ENCODE measurements around the gene NCAN.
"Not testable (repeated sequence)": the region's sequence is repeated elsewhere in the genome, so short reads cannot be mapped to it uniquely, and the experiment has no call there.

NCAN gene

GRCh38 chr19:19171821-19172532 is 39.8 kb upstream of the NCAN start:
- Histone ChIP-seq H2BK120ac (ENCODE audit: low read depth, low read length) (peak overlapping the region; percentile 74), H3K27me3 (ENCODE audit: control insufficient read depth in 1 of 2, insufficient read depth in 1 of 2, low read length in 2 of 2) (peaks cover 11 to 15% of the 10 kb centered on the region in 2 experiments), H3K27ac (ENCODE audit: low read length, poor library complexity, severe bottlenecking) (no peak overlapping the region), H2AK5ac (ENCODE audit: low read length, severe bottlenecking) (no peak overlapping the region), H3K9me3 (ENCODE audit: control insufficient read depth, low read length) (no peaks in the 10 kb centered on the region), H4K8ac (ENCODE audit: low read length) (peak overlapping the region; percentile 89), H3K4me3 (ENCODE audit: insufficient read depth in 1 of 2, low read depth in 1 of 2, low read length in 2 of 2) (no peak overlapping the region), H3K14ac (ENCODE audit: low read length in 2 of 2) (peak overlapping the region in 1 of 2 experiments; percentile 66), H2BK15ac (ENCODE audit: low read depth, poor library complexity, severe bottlenecking) (peak overlapping the region; percentile 37), H2BK12ac (ENCODE audit: low read length in 2 of 2) (peak overlapping the region; percentile 49 to 51), H2AFZ (ENCODE audit: low read depth, low read length) (no peak overlapping the region), H3K18ac (ENCODE audit: low read depth in 1 of 2, low read length in 2 of 2) (peak overlapping the region; percentile 58 to 80), H3K23ac (ENCODE audit: low read length in 2 of 2) (no peak overlapping the region), H3K4me1 (ENCODE audit: control insufficient read depth, insufficient read depth, low read depth, low read length) (peaks cover 16% of the 10 kb centered on the region), H3K79me1 (replicated peaks; ENCODE audit: low read length, poor library complexity, severe bottlenecking) (no peaks in the 10 kb centered on the region), H3K4me2 (ENCODE audit: low read length, poor library complexity, severe bottlenecking) (no peak overlapping the region), H4K91ac (ENCODE audit: low read length) (peak overlapping the region; percentile 78), H3K9ac (ENCODE audit: low read length) (no peak overlapping the region), H2BK5ac (ENCODE audit: low read depth, low read length, poor library complexity, severe bottlenecking) (no peak overlapping the region), H3K4ac (ENCODE audit: low read depth in 1 of 2, low read length in 2 of 2) (peak overlapping the region; percentile 13 to 84), H3K36me3 (ENCODE audit: control insufficient read depth in 1 of 2, insufficient read depth in 2 of 2, low read depth in 1 of 2, low read length in 2 of 2) (peaks cover 5 to 10% of the 10 kb centered on the region in 2 experiments)
- WGBS: 27% methylated on average over 6 of the region's 8 CpGs
- DNase-seq: peak; percentile 72

GRCh38 chr19:19173243-19173642 is 38.5 kb upstream of the NCAN start:
- not testable (repeated sequence) for H4K8ac ChIP-seq (ENCODE audit: low read length); H3K9ac ChIP-seq (ENCODE audit: low read length); H3K79me1 ChIP-seq (replicated peaks; ENCODE audit: low read length, poor library complexity, severe bottlenecking); H2AK5ac ChIP-seq (ENCODE audit: low read length, severe bottlenecking); H2BK12ac ChIP-seq (ENCODE audit: low read length in 2 of 2); H3K4ac ChIP-seq (ENCODE audit: low read depth in 1 of 2, low read length in 2 of 2); H2BK5ac ChIP-seq (ENCODE audit: low read depth, low read length, poor library complexity, severe bottlenecking); H2BK120ac ChIP-seq (ENCODE audit: low read depth, low read length); H3K14ac ChIP-seq (ENCODE audit: low read length in 2 of 2); H3K4me3 ChIP-seq (ENCODE audit: insufficient read depth in 1 of 2, low read depth in 1 of 2, low read length in 2 of 2); H3K9me3 ChIP-seq (ENCODE audit: control insufficient read depth, low read length); H2BK15ac ChIP-seq (ENCODE audit: low read depth, poor library complexity, severe bottlenecking); H2AFZ ChIP-seq (ENCODE audit: low read depth, low read length); H3K27ac ChIP-seq (ENCODE audit: low read length, poor library complexity, severe bottlenecking); H3K4me2 ChIP-seq (ENCODE audit: low read length, poor library complexity, severe bottlenecking); DNase-seq; H4K91ac ChIP-seq (ENCODE audit: low read length); H3K18ac ChIP-seq (ENCODE audit: low read depth in 1 of 2, low read length in 2 of 2); H3K23ac ChIP-seq (ENCODE audit: low read length in 2 of 2)
- H3K27me3 ChIP-seq (ENCODE audit: control insufficient read depth in 1 of 2, insufficient read depth in 1 of 2, low read length in 2 of 2): peaks cover 11 to 15% of the 10 kb centered on the region in 2 experiments
- WGBS: 91% methylated on average over 4 of the region's 5 CpGs
- H3K36me3 ChIP-seq (ENCODE audit: control insufficient read depth in 1 of 2, insufficient read depth in 2 of 2, low read depth in 1 of 2, low read length in 2 of 2): peaks cover 11 to 15% of the 10 kb centered on the region in 2 experiments
- peaks cover 16% of the 10 kb centered on the region for H3K4me1 ChIP-seq (ENCODE audit: control insufficient read depth, insufficient read depth, low read depth, low read length)

GRCh38 chr19:19176950-19177349 is 34.8 kb upstream of the NCAN start:
- no peak overlapping the region for H3K23ac ChIP-seq (ENCODE audit: low read length in 2 of 2)
- H3K36me3 ChIP-seq (ENCODE audit: control insufficient read depth in 1 of 2, insufficient read depth in 2 of 2, low read depth in 1 of 2, low read length in 2 of 2): peaks cover 36 to 47% of the 10 kb centered on the region in 2 experiments
- no peak overlapping the region for H4K8ac ChIP-seq (ENCODE audit: low read length)
- no peak overlapping the region for H2BK15ac ChIP-seq (ENCODE audit: low read depth, poor library complexity, severe bottlenecking)
- H2BK5ac ChIP-seq (ENCODE audit: low read depth, low read length, poor library complexity, severe bottlenecking): no peak overlapping the region
- no peak overlapping the region for H2BK120ac ChIP-seq (ENCODE audit: low read depth, low read length)
- no peak overlapping the region for H3K9ac ChIP-seq (ENCODE audit: low read length)
- H2AK5ac ChIP-seq (ENCODE audit: low read length, severe bottlenecking): no peak overlapping the region
- H3K9me3 ChIP-seq (ENCODE audit: control insufficient read depth, low read length): peaks cover 6% of the 10 kb centered on the region
- DNase-seq: no peak
- no peak overlapping the region for H3K4me3 ChIP-seq (ENCODE audit: insufficient read depth in 1 of 2, low read depth in 1 of 2, low read length in 2 of 2)
- H4K91ac ChIP-seq (ENCODE audit: low read length): no peak overlapping the region
- no peak overlapping the region for H3K14ac ChIP-seq (ENCODE audit: low read length in 2 of 2)
- H3K79me1 ChIP-seq (replicated peaks; ENCODE audit: low read length, poor library complexity, severe bottlenecking): no peaks in the 10 kb centered on the region
- no peaks in the 10 kb centered on the region for H3K27me3 ChIP-seq (ENCODE audit: control insufficient read depth in 1 of 2, insufficient read depth in 1 of 2, low read length in 2 of 2)
- no peak overlapping the region for H2BK12ac ChIP-seq (ENCODE audit: low read length in 2 of 2)
- H3K18ac ChIP-seq (ENCODE audit: low read depth in 1 of 2, low read length in 2 of 2): no peak overlapping the region
- H3K27ac ChIP-seq (ENCODE audit: low read length, poor library complexity, severe bottlenecking): no peak overlapping the region
- peaks cover 5% of the 10 kb centered on the region for H3K4me1 ChIP-seq (ENCODE audit: control insufficient read depth, insufficient read depth, low read depth, low read length)
- H2AFZ ChIP-seq (ENCODE audit: low read depth, low read length): no peak overlapping the region
- H3K4me2 ChIP-seq (ENCODE audit: low read length, poor library complexity, severe bottlenecking): no peak overlapping the region
- WGBS: 86% methylated on average over 8 of the region's 8 CpGs
- no peak overlapping the region for H3K4ac ChIP-seq (ENCODE audit: low read depth in 1 of 2, low read length in 2 of 2)

- Histone ChIP-seq H4K91ac (ENCODE audit: low read length) (no peak overlapping the region), H4K8ac (ENCODE audit: low read length) (peak overlapping the region; percentile 24), H2AK5ac (ENCODE audit: low read length, severe bottlenecking) (no peak overlapping the region), H2BK12ac (ENCODE audit: low read length in 2 of 2) (no peak overlapping the region), H3K4me1 (ENCODE audit: control insufficient read depth, insufficient read depth, low read depth, low read length) (no peaks in the 10 kb centered on the region), H3K14ac (ENCODE audit: low read length in 2 of 2) (no peak overlapping the region), H2BK15ac (ENCODE audit: low read depth, poor library complexity, severe bottlenecking) (no peak overlapping the region), H3K27me3 (ENCODE audit: control insufficient read depth in 1 of 2, insufficient read depth in 1 of 2, low read length in 2 of 2) (no peaks in the 10 kb centered on the region), H3K4ac (ENCODE audit: low read depth in 1 of 2, low read length in 2 of 2) (no peak overlapping the region), H3K4me3 (ENCODE audit: insufficient read depth in 1 of 2, low read depth in 1 of 2, low read length in 2 of 2) (no peak overlapping the region), H3K18ac (ENCODE audit: low read depth in 1 of 2, low read length in 2 of 2) (no peak overlapping the region), H3K9me3 (ENCODE audit: control insufficient read depth, low read length) (peaks cover 6% of the 10 kb centered on the region), H2AFZ (ENCODE audit: low read depth, low read length) (no peak overlapping the region), H3K36me3 (ENCODE audit: control insufficient read depth in 1 of 2, insufficient read depth in 2 of 2, low read depth in 1 of 2, low read length in 2 of 2) (peaks cover 46 to 56% of the 10 kb centered on the region in 2 experiments), H3K9ac (ENCODE audit: low read length) (no peak overlapping the region), H2BK5ac (ENCODE audit: low read depth, low read length, poor library complexity, severe bottlenecking) (no peak overlapping the region), H3K23ac (ENCODE audit: low read length in 2 of 2) (no peak overlapping the region), H3K4me2 (ENCODE audit: low read length, poor library complexity, severe bottlenecking) (no peak overlapping the region), H2BK120ac (ENCODE audit: low read depth, low read length) (no peak overlapping the region), H3K79me1 (replicated peaks; ENCODE audit: low read length, poor library complexity, severe bottlenecking) (peaks cover 7% of the 10 kb centered on the region), H3K27ac (ENCODE audit: low read length, poor library complexity, severe bottlenecking) (no peak overlapping the region)
- no peak for DNase-seq
- 93% methylated on average over 17 of the region's 17 CpGs for WGBS
Observed at GRCh38 chr19:19179548-19180441, 32.0 kb upstream of the NCAN start.

All from mesenchymal stem cell (in vitro differentiated cells and primary cell).